GM19238 (cell line): ENCODE data around the gene CEP164.

Source experiments
- DNase-seq: peaks from one replicate; pipeline ENCODE4 v3.0.0; 2011; ENCODE audit warnings: low spot score; ENCODE audit not compliant: insufficient read length

CEP164 gene

DNA sequence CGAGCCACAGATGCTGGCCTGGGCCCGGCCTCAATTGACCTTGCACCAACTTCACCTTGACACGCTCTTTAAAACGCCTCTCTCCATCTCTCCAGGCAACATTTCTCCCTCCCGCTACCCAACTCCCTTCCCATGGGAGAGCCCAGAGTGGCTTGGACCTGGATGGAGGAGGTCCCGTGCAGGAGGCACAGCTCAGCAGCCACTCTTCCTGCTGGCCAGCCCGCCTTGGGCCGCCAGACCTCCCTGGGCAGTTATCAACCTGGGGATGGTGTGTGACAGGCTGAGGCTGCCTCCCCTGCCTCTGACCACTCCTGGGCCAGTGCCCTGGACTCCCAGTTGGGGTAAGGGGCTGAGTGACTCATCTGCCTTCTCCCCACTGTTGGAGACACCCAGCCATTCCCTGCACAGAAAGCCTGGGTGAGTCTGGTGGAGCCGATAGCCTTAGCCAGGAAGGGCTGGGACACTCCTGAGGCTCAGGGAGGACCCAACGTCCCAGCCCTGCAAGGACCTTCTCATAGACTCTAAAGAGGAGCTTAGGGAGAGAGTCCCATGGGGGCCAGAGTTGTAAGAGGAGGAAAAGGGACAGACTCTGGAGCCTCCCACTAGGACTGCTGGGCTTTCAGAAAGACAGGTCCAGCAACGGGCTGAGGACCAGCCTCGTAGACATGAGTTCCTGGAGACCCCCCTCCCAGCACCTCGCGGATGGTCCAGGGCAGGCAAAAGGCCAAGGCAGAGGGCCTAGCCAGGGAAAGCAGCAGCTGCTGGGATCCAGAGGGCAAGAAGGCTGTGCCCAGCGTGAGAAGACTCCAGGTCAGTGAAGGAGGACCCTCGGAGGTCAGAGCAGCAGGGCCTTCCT, 131.7 kb downstream of the CEP164 start:
- DNase-seq: no peak

GRCh38 chr11:117459979-117460300, 132.3 kb downstream of the CEP164 start:
- no peak for DNase-seq

- no peak for DNase-seq
These were observed 133.9 kb downstream of the CEP164 start for GRCh38 chr11:117461396-117462182.

- DNase-seq: no peak
These were observed 134.7 kb downstream of the CEP164 start for GRCh38 chr11:117462183-117462863.

DNA sequence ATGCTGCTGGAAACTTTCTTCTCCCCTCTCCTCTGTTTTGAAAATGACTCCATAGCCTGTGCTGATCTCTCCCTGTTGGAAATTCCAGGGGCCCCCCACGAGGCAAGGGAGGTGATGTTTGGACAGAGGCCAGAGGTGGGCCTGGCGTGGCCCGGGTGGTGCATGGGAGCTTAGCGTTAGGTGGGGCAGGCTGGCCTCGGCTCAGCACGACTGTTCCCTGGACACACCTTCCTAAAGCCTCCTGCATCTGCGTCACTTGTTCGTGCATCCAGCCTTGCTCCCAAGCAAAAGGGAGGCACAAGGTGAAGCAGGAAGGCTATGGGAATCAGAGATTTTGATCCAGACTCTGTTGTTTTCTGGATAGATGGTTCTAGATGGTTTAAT, 135.2 kb downstream of the CEP164 start:
- DNase-seq: no peak
